ENCODE measurements around the gene NLGN3. TPM values are rescaled to one million over a fixed set of nuclear protein-coding genes. Genes with fewer than 3 reads are reported as not detected.
A peak's percentile ranks its signal among the peaks of the same experiment; 100 is the strongest.

NLGN3 gene
- total RNA-seq, 1 donor from 2014 or later = 3.1 TPM

GRCh38 chrX:71107762-71108360, 36.8 kb upstream of the NLGN3 start:
- TF ChIP-seq CTCF (IDR thresholded peaks at IDR 0.05; ENCODE audit: partially characterized antibody, unreplicated experiment) = no peak
- DNase-seq = no peak
- Mint-ChIP-seq H3K4me1 (ENCODE audit: low read depth, unreplicated experiment) (peaks cover 22% of the 10 kb centered on the region), H3K4me3 (ENCODE audit: unreplicated experiment) (no peak overlapping the region), H3K27me3 (ENCODE audit: unreplicated experiment) (peaks cover 2% of the 10 kb centered on the region), H3K36me3 (ENCODE audit: unreplicated experiment) (no peaks in the 10 kb centered on the region), H3K9me3 (ENCODE audit: unreplicated experiment) (peaks cover 2% of the 10 kb centered on the region), H3K27ac (ENCODE audit: unreplicated experiment) (peak overlapping the region; percentile 80)

- DNase-seq = no peak
- TF ChIP-seq CTCF (IDR thresholded peaks at IDR 0.05; ENCODE audit: partially characterized antibody, unreplicated experiment) = no peak
- Mint-ChIP-seq H3K36me3 (ENCODE audit: unreplicated experiment) (no peaks in the 10 kb centered on the region), H3K4me3 (ENCODE audit: unreplicated experiment) (no peak overlapping the region), H3K9me3 (ENCODE audit: unreplicated experiment) (peaks cover 2% of the 10 kb centered on the region), H3K27me3 (ENCODE audit: unreplicated experiment) (peaks cover 2% of the 10 kb centered on the region), H3K4me1 (ENCODE audit: low read depth, unreplicated experiment) (peaks cover 20% of the 10 kb centered on the region), H3K27ac (ENCODE audit: unreplicated experiment) (no peak overlapping the region)
These were observed 35.6 kb upstream of the NLGN3 start for GRCh38 chrX:71109051-71109450.

- no peak within 1 kb of the TSS for H3K4me3 Mint-ChIP-seq (ENCODE audit: unreplicated experiment)
These were observed 33.3 kb upstream of the NLGN3 start, which contains the start of gene IL2RG for GRCh38 chrX:71111141-71111843. IL2RG (minus strand) TSS chrX:71111577; CDS start chrX:71111539, 38 bp downstream.

GRCh38 chrX:71111921-71112431, 32.7 kb upstream of the NLGN3 start:
- DNase-seq = no peak
- no peak for TF ChIP-seq CTCF (IDR thresholded peaks at IDR 0.05; ENCODE audit: partially characterized antibody, unreplicated experiment)
- Mint-ChIP-seq H3K27ac (ENCODE audit: unreplicated experiment) (no peak overlapping the region), H3K9me3 (ENCODE audit: unreplicated experiment) (peaks cover 2% of the 10 kb centered on the region), H3K36me3 (ENCODE audit: unreplicated experiment) (no peaks in the 10 kb centered on the region), H3K4me1 (ENCODE audit: low read depth, unreplicated experiment) (peaks cover 9% of the 10 kb centered on the region), H3K27me3 (ENCODE audit: unreplicated experiment) (peaks cover 2% of the 10 kb centered on the region), H3K4me3 (ENCODE audit: unreplicated experiment) (no peak overlapping the region)

More at GRCh38 chrX:71111141-71111843, 33.3 kb upstream of the NLGN3 start, which contains the start of gene IL2RG:
- DNase-seq = no peak
- Mint-ChIP-seq H3K36me3 (ENCODE audit: unreplicated experiment) (no peaks in the 10 kb centered on the region), H3K27me3 (ENCODE audit: unreplicated experiment) (peaks cover 2% of the 10 kb centered on the region), H3K27ac (ENCODE audit: unreplicated experiment) (no peak within 1 kb of the TSS), H3K9me3 (ENCODE audit: unreplicated experiment) (peaks cover 2% of the 10 kb centered on the region), H3K4me1 (ENCODE audit: low read depth, unreplicated experiment) (peaks cover 12% of the 10 kb centered on the region)
- TF ChIP-seq CTCF (IDR thresholded peaks at IDR 0.05; ENCODE audit: partially characterized antibody, unreplicated experiment) = no peak

GRCh38 chrX:71117358-71117757, 27.3 kb upstream of the NLGN3 start:
- TF ChIP-seq CTCF (IDR thresholded peaks at IDR 0.05; ENCODE audit: partially characterized antibody, unreplicated experiment) = no peak
- Mint-ChIP-seq H3K27me3 (ENCODE audit: unreplicated experiment) (peaks cover 2% of the 10 kb centered on the region), H3K36me3 (ENCODE audit: unreplicated experiment) (no peaks in the 10 kb centered on the region), H3K4me3 (ENCODE audit: unreplicated experiment) (no peak overlapping the region), H3K9me3 (ENCODE audit: unreplicated experiment) (peaks cover 2% of the 10 kb centered on the region), H3K4me1 (ENCODE audit: low read depth, unreplicated experiment) (no peaks in the 10 kb centered on the region), H3K27ac (ENCODE audit: unreplicated experiment) (no peak overlapping the region)
- no peak for DNase-seq

Data from glutamatergic neuron (in vitro differentiated cells).